H1 (cell line): ENCODE measurements around the gene CRISPLD2. TPM values are rescaled to one million over a fixed set of nuclear protein-coding genes. Genes with fewer than 3 reads are reported as not detected.

ENCODE experiments used
- CTCF ChIA-PET: fragments of 300-600 bp; sonication (Branson Sonifier 250); formaldehyde crosslinking; loops from one replicate; lab custom pipeline; 2021; ENCODE audit not compliant: partially characterized antibody; lab: Charles Lee
- POLR2A ChIA-PET: fragments of 300-600 bp; sonication (Branson Sonifier 250); formaldehyde crosslinking; loops from one replicate; lab custom pipeline; 2021; ENCODE audit warnings: inconsistent platforms; ENCODE audit not compliant: partially characterized antibody; lab: Charles Lee
- DNase-seq, 2 experiments: peaks; one replicate each; pipeline versions ENCODE4 v3.0.0 to v3.0.0-alpha.2; 2010 to 2022; ENCODE audit warnings: low spot score in 2 of 2, low read depth in 1 of 2, mixed read lengths in 1 of 2
- FAIRE-seq: peaks from 2 replicates; lab custom pipeline; 2011; peaks lifted over from hg19 to GRCh38; lab: Jason Lieb, UNC
- H2AFZ ChIP-seq: 2 replicates; pipeline ENCODE4 v1.8.1; 2012; ENCODE audit warnings: low read length, inconsistent platforms
- H2AK5ac ChIP-seq: 2 replicates; pipeline ENCODE4 v1.6.1; 2013; ENCODE audit warnings: low read depth, low read length
- H2BK120ac ChIP-seq: replicated peaks from 2 replicates; pipeline ENCODE3; 2013; ENCODE audit warnings: low read depth, low read length, inconsistent platforms
- H2BK12ac ChIP-seq: 2 replicates; pipeline ENCODE4 v1.6.1; 2013; ENCODE audit warnings: low read depth, low read length
- H2BK15ac ChIP-seq: 2 replicates; pipeline ENCODE4 v1.6.1; 2013; ENCODE audit warnings: low read length
- H2BK20ac ChIP-seq: 2 replicates; pipeline ENCODE4 v1.6.1; 2013; ENCODE audit warnings: low read length
- H2BK5ac ChIP-seq: 2 replicates; pipeline ENCODE4 v1.6.1; 2013; ENCODE audit warnings: low read depth, low read length
- H3K14ac ChIP-seq: 2 replicates; pipeline ENCODE4 v1.6.1; 2013; ENCODE audit warnings: inconsistent platforms; ENCODE audit not compliant: insufficient read length
- H3K18ac ChIP-seq: 2 replicates; pipeline ENCODE4 v1.6.1; 2013; ENCODE audit warnings: low read length; ENCODE audit errors: extremely low read depth
- H3K23ac ChIP-seq: 2 replicates; pipeline ENCODE4 v1.6.1; 2013; ENCODE audit warnings: inconsistent platforms; ENCODE audit not compliant: insufficient read length
- H3K23me2 ChIP-seq: 2 replicates; pipeline ENCODE4 v1.6.1; 2013; ENCODE audit warnings: low read depth, low read length
- H3K27ac ChIP-seq: 2 replicates; pipeline ENCODE4 v1.6.1; 2011; ENCODE audit warnings: low read depth, low read length, inconsistent platforms
- H3K27me3 ChIP-seq, 4 experiments: replicated peaks in 1 of 4; 1 replicate in 1 of 4; 2 replicates in 3 of 4; pipeline versions ENCODE4 v1.6.1 to v1.8.1; 2011 to 2013; ENCODE audit warnings: low read length in 3 of 4, mild to moderate bottlenecking in 3 of 4, inconsistent platforms in 2 of 4, mixed read lengths in 2 of 4, moderate library complexity in 1 of 4; ENCODE audit not compliant: control insufficient read depth in 3 of 4, insufficient read depth in 3 of 4; ENCODE audit errors: extremely low read depth in 1 of 4
- H3K36me3 ChIP-seq, 4 experiments: 2 replicates each; pipeline versions ENCODE4 v1.6.1 to v1.8.1; 2011 to 2013; ENCODE audit warnings: mild to moderate bottlenecking in 4 of 4, low read length in 3 of 4, moderate library complexity in 2 of 4, control low read depth in 1 of 4, inconsistent platforms in 1 of 4; ENCODE audit not compliant: insufficient read depth in 4 of 4, control insufficient read depth in 2 of 4
- H3K4ac ChIP-seq: replicated peaks from 2 replicates; pipeline ENCODE3; 2013; ENCODE audit warnings: low read length, low read depth, mixed read lengths, inconsistent platforms; ENCODE audit not compliant: insufficient read length
- H3K4me1 ChIP-seq, 4 experiments: replicated peaks in 1 of 4; 1 replicate in 1 of 4; 2 replicates in 3 of 4; pipeline versions ENCODE4 v1.6.1 to v1.8.1; 2011 to 2013; ENCODE audit warnings: low read length in 3 of 4, inconsistent platforms in 2 of 4, mixed read lengths in 1 of 4; ENCODE audit not compliant: insufficient read depth in 4 of 4, control insufficient read depth in 3 of 4
- H3K4me2 ChIP-seq, 2 experiments: 2 replicates each; pipeline versions ENCODE4 v1.6.1 to v1.8.1; 2011 to 2013; ENCODE audit warnings: low read depth in 2 of 2, low read length in 2 of 2, control low read depth in 1 of 2, inconsistent platforms in 1 of 2, mild to moderate bottlenecking in 1 of 2; ENCODE audit not compliant: insufficient read depth in 1 of 2
- H3K4me3 ChIP-seq, 4 experiments: fragments of 200-600, 300-600 bp in 1 of 4; sonication (generic), shearing (Covaris generic), sonication (Bioruptor Twin) in 1 of 4; 2 replicates each; pipeline versions ENCODE4 v1.5.1 to v1.8.1; 2011 to 2016; ENCODE audit warnings: low read length in 4 of 4, low read depth in 3 of 4, control low read depth in 2 of 4, inconsistent platforms in 2 of 4, mild to moderate bottlenecking in 2 of 4, mixed read lengths in 1 of 4, moderate library complexity in 1 of 4; ENCODE audit not compliant: insufficient read depth in 2 of 4; ENCODE audit errors: extremely low read depth in 1 of 4
- H3K56ac ChIP-seq: replicated peaks from 2 replicates; pipeline ENCODE3; 2013; ENCODE audit warnings: low read depth, mild to moderate bottlenecking, mixed read lengths, low read length, inconsistent platforms; ENCODE audit not compliant: insufficient read length
- H3K79me1 ChIP-seq: 2 replicates; pipeline ENCODE4 v1.6.1; 2013; ENCODE audit warnings: low read depth, low read length, control low read depth
- H3K79me2 ChIP-seq, 2 experiments: 2 replicates each; pipeline versions ENCODE4 v1.6.1 to v1.8.1; 2012 to 2013; ENCODE audit warnings: low read length in 2 of 2, mild to moderate bottlenecking in 2 of 2, inconsistent platforms in 1 of 2; ENCODE audit not compliant: insufficient read depth in 2 of 2, control insufficient read depth in 1 of 2
- H3K9ac ChIP-seq, 4 experiments: replicated peaks in 1 of 4; 1 replicate in 1 of 4; 2 replicates in 3 of 4; pipeline versions ENCODE4 v1.6.1 to v1.8.1; 2011 to 2013; ENCODE audit warnings: low read depth in 3 of 4, low read length in 3 of 4, control low read depth in 2 of 4, mild to moderate bottlenecking in 2 of 4, moderate library complexity in 2 of 4, inconsistent platforms in 1 of 4; ENCODE audit errors: extremely low read depth in 1 of 4
- H3K9me3 ChIP-seq, 2 experiments: 2 replicates each; pipeline versions ENCODE4 v1.6.1 to v1.8.1; 2012 to 2013; ENCODE audit warnings: mild to moderate bottlenecking in 2 of 2, moderate library complexity in 2 of 2, control low read depth in 1 of 2, inconsistent platforms in 1 of 2, low read depth in 1 of 2, low read length in 1 of 2, mixed read lengths in 1 of 2; ENCODE audit not compliant: insufficient read depth in 2 of 2
- H4K20me1 ChIP-seq, 2 experiments: replicated peaks in 1 of 2; 2 replicates each; pipeline versions ENCODE3 to v1.8.1; 2011 to 2013; ENCODE audit warnings: inconsistent platforms in 2 of 2, low read length in 2 of 2, mild to moderate bottlenecking in 1 of 2; ENCODE audit not compliant: insufficient read depth in 2 of 2, control insufficient read depth in 1 of 2
- H4K5ac ChIP-seq: 2 replicates; pipeline ENCODE4 v1.6.1; 2013; ENCODE audit warnings: low read length, low read depth, mixed read lengths, inconsistent platforms; ENCODE audit not compliant: insufficient read length
- H4K8ac ChIP-seq: 2 replicates; pipeline ENCODE4 v1.8.0; 2013; ENCODE audit warnings: mild to moderate bottlenecking, moderate library complexity, low read length, inconsistent platforms; ENCODE audit not compliant: insufficient read depth; ENCODE audit errors: extremely low read depth
- H4K91ac ChIP-seq: replicated peaks from 2 replicates; pipeline ENCODE3; 2013; ENCODE audit warnings: low read length, mixed read lengths, inconsistent platforms; ENCODE audit not compliant: insufficient read length
- PHF8 ChIP-seq: fragments of 200-600 bp; sonication (generic); conservative IDR thresholded peaks from 2 replicates; pipeline ENCODE4 v1.7.1; 2012; ENCODE audit warnings: low read depth, mild to moderate bottlenecking, inconsistent platforms, low read length, moderate library complexity
- POLR2AphosphoS5 ChIP-seq: IDR thresholded peaks from 2 replicates; pipeline ENCODE4 v1.6.1; 2011; ENCODE audit warnings: low read depth, low read length
- TBP ChIP-seq: IDR thresholded peaks from 2 replicates; pipeline ENCODE4 v1.6.1; 2011; ENCODE audit warnings: low read depth, low read length, improper control_type of control experiment
- USF2 ChIP-seq: IDR thresholded peaks from 2 replicates; pipeline ENCODE4 v1.6.1; 2011; ENCODE audit warnings: low read length, improper control_type of control experiment
- WGBS, 2 experiments: shearing (Covaris generic) in 1 of 2; methylation state at CpG; one replicate each; pipeline versions ENCODE4 v1.1.6 to v1.1.7; 2013 to 2015; ENCODE audit warnings: low lambda C conversion rate in 2 of 2, mixed read lengths in 2 of 2, inconsistent platforms in 1 of 2, low coverage in 1 of 2, missing lambda C conversion rate in 1 of 2; ENCODE audit not compliant: insufficient replicate concordance in 2 of 2, insufficient coverage in 1 of 2, insufficient read length in 1 of 2; ENCODE audit errors: extremely low coverage in 1 of 2, missing lambda C conversion rate in 1 of 2; 5-methylcytosine and 5-hydroxymethylcytosine counted together
- polyA plus RNA-seq, 7 experiments: library from polyadenylated mRNA; depleted of rRNA in 3 of 7; stranded (reverse) in 5 of 7; unstranded in 2 of 7; fragments of >200 nt in 5 of 7; fragments of 200-250 nt in 2 of 7; gene quantifications; 1 replicate in 5 of 7; 2 replicates in 1 of 7; 4 replicates in 1 of 7; pipeline versions ENCODE4 v1.2.1 to v1.2.3, GENCODE V29; 2011 to 2013; ENCODE audit warnings: missing spikeins in 2 of 7, mixed read lengths in 2 of 7
- total RNA-seq: library from RNA; stranded (reverse); fragmentation: NEBNext Ultra II Directional; extraction: Animal tissue kit (Norgen Biotek cat#: 25700); gene quantifications from 2 replicates; pipeline ENCODE4 v1.2.1, GENCODE V29; 2021

The CRISPLD2 gene
- total and polyA plus RNA-seq, 2 of the 8 experiments (the other 6 are each of a cell fraction or from before 2014, with no cell fraction given), result 2.7 to 5.1 TPM

GRCh38 chr16:84907575-84907974 lies 87.8 kb downstream of the CRISPLD2 start:
- no peak overlapping the region for H3K14ac ChIP-seq
- 82% methylated on average over 12 of the region's 12 CpGs; no CpG with 5 or more reads in 1 of the 2 experiments for whole genome bisulfite sequencing, 2 experiments

More at GRCh38 chr16:84907575-84907974, 87.8 kb downstream of the CRISPLD2 start:
- Histone ChIP-seq H3K23me2 (no peaks in the 10 kb centered on the region), H3K18ac (no peak overlapping the region), H4K20me1 (peaks cover 0 to 2% of the 10 kb centered on the region in 2 experiments), H4K91ac (no peak overlapping the region), H3K4me3 (no peak overlapping the region), H2BK120ac (no peak overlapping the region), H3K4me2 (no peak overlapping the region), H3K27ac (no peak overlapping the region), H2AFZ (no peak overlapping the region), H2BK5ac (no peak overlapping the region), H3K9me3 (no peaks in the 10 kb centered on the region), H3K4ac (no peak overlapping the region), H2BK15ac (no peak overlapping the region), H4K5ac (no peak overlapping the region), H3K79me1 (no peaks in the 10 kb centered on the region), H2BK20ac (no peak overlapping the region), H4K8ac (no peak overlapping the region), H3K79me2 (no peaks in the 10 kb centered on the region), H3K36me3 (no peaks in the 10 kb centered on the region), H3K27me3 (no peaks in the 10 kb centered on the region), H3K4me1 (no peaks in the 10 kb centered on the region; a peak in 1 of 7 replicates), H3K9ac (no peak overlapping the region), H3K23ac (no peak overlapping the region), H2BK12ac (no peak overlapping the region), H3K56ac (no peak overlapping the region), H2AK5ac (no peak overlapping the region)
- ChIA-PET POLR2A (no interaction called here), CTCF (interaction anchor here (1.3 to 2.3 kb wide), 2 partner anchors 18 to 131 kb away, joined by 3 to 8 read pairs; no protein-coding TSS in a partner anchor)
- no peak for TF ChIP-seq POLR2AphosphoS5
- no peak for TF ChIP-seq PHF8
- no peak for TF ChIP-seq USF2
- TF ChIP-seq TBP, result no peak
- DNase-seq (no peak), FAIRE-seq (no peak)
